ENCODE measurements around the gene COLQ. TPM values are rescaled to one million over a fixed set of nuclear protein-coding genes. Genes with fewer than 3 reads are reported as not detected.

The COLQ gene
- total RNA-seq, 1 donor from 2014 or later, result 2.1 TPM

DNA sequence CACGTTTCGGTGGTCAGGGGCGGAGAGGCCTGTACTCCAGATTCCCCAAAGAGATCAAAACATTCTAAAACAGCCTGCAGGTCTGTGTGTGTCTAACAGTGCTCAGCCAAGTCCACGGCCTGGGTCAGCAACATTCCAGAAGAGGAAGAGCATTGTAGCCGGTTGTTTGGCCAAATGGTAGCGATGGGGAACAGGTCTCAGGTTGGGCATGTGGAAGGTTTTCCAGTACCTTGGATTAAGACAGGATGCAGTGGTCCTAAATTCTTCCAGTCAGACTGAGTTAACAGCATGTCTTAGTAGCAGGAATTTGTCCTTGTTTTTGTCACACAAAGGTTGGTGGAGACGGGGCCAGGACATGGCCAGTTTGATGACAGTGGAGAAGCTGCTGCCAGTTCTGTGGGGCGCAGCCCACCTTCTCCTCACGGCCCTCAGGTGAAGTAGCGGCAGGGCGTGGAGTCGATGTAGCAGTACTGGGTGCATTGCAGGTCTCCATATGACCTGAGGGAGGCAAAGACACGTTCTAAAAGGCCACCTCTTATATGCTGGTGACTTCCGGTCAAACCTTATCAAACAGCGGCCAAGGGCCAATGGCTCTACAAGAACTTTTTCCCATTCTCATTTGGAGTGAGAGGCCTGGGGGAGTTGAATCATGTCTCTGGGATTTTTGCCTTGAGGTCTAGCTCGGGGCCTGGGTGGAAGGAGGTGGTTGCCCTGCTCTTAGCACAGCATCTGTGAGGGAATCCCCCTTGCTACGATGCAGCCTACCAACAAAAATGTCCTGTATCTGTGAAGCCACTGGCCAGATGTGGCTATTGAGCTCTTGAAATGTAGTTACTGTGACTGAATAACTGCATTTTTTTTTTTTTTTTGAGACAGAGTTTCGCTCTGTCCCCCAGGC, 70.0 kb downstream of the COLQ start:
- TF ChIP-seq, protein P1, sequence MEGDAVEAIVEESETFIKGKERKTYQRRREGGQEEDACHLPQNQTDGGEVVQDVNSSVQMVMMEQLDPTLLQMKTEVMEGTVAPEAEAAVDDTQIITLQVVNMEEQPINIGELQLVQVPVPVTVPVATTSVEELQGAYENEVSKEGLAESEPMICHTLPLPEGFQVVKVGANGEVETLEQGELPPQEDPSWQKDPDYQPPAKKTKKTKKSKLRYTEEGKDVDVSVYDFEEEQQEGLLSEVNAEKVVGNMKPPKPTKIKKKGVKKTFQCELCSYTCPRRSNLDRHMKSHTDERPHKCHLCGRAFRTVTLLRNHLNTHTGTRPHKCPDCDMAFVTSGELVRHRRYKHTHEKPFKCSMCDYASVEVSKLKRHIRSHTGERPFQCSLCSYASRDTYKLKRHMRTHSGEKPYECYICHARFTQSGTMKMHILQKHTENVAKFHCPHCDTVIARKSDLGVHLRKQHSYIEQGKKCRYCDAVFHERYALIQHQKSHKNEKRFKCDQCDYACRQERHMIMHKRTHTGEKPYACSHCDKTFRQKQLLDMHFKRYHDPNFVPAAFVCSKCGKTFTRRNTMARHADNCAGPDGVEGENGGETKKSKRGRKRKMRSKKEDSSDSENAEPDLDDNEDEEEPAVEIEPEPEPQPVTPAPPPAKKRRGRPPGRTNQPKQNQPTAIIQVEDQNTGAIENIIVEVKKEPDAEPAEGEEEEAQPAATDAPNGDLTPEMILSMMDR (IDR thresholded peaks at IDR 0.05; ENCODE audit: unreplicated experiment), result no peak
- no peak overlapping the region for H3K4me3 Mint-ChIP-seq (ENCODE audit: unreplicated experiment)
- no peak overlapping the region for H3K27ac Mint-ChIP-seq (ENCODE audit: unreplicated experiment)
- H3K36me3 Mint-ChIP-seq (ENCODE audit: low read depth, unreplicated experiment), result peaks cover 6% of the 10 kb centered on the region
- no peaks in the 10 kb centered on the region for H3K9me3 Mint-ChIP-seq (ENCODE audit: unreplicated experiment)
- DNase-seq (ENCODE audit: low spot score), result no peak
- H3K4me1 Mint-ChIP-seq (ENCODE audit: unreplicated experiment), result no peaks in the 10 kb centered on the region
- peaks cover 6% of the 10 kb centered on the region for H3K27me3 Mint-ChIP-seq (ENCODE audit: unreplicated experiment)

DNA sequence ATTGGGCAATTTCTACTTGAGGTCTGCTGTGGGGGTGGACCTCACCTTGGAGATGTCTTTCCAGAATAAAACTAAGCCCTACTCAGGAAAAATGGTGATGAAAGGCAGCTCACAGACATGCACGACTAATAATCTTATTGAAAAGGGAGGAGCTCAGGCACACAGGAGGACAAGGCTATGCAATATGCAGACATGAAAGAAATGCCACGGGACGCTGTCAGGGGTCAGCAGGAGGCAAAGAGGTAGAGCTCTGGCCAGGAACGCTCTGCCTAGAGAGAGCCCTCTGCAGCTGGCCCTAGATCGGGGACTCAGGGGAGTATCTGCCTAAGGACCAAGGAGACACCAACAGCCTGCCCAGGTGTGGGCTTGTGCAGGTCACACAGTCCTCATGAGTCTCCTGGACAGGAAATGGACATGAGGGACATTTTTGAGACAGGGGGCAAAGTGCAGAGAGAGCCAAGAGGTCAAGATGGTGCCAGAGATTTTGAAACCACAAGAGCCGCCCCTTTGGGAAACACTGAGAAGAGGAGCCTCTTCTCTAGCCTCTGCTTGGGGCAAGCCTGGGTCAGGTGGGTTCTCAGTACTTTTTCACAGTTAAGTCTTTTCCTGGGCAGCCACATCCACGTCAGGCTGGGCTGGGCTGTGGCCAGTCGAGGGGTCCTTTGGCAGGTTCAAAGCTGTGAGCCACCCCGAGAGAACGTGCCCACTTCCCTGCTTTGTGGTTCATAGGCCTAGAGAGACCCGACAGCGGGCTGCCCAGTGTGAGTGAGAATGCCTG, 70.9 kb downstream of the COLQ start:
- no peak overlapping the region for H3K27ac Mint-ChIP-seq (ENCODE audit: unreplicated experiment)
- no peak overlapping the region for H3K4me3 Mint-ChIP-seq (ENCODE audit: unreplicated experiment)
- TF ChIP-seq, protein P1 (IDR thresholded peaks at IDR 0.05; ENCODE audit: unreplicated experiment), result no peak
- peaks cover 6% of the 10 kb centered on the region for H3K36me3 Mint-ChIP-seq (ENCODE audit: low read depth, unreplicated experiment)
- peaks cover 6% of the 10 kb centered on the region for H3K27me3 Mint-ChIP-seq (ENCODE audit: unreplicated experiment)
- no peak for DNase-seq (ENCODE audit: low spot score)
- no peaks in the 10 kb centered on the region for H3K4me1 Mint-ChIP-seq (ENCODE audit: unreplicated experiment)
- H3K9me3 Mint-ChIP-seq (ENCODE audit: unreplicated experiment), result no peaks in the 10 kb centered on the region

DNA sequence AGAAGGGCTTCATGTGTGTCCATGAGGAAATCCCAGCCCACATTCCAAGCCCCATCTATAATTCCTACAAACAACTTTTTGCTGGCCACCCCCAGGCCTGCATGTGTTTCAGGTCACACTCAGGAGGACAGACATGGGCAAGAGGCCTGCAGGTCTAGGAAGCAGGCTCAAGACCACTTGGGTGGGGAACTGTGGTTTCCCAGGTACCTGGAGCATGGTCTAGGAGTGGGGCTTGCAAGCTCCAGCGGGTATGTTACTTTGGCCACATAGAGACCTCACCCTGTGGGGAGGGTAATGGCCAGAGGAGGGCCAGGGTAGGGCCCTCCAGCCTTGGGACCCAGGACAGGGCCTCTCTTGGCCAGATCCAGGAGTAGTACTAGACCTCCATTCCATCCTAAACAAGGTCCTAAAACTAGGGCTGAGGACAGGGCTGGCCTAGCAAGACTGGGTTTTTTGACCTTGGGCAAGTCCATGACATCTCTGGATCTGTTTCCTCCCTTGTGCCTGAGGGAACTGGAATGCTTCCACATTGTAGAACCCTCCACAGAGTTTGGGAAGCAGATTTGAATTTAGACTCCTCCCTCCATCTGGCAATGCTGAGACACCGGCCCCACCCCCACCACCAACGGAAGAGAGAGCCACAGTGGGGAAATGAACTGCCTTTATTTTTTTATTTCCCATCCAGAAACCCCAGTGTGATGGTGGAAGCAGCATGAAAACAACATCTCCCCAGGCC, 71.8 kb downstream of the COLQ start:
- H3K9me3 Mint-ChIP-seq (ENCODE audit: unreplicated experiment), result no peaks in the 10 kb centered on the region
- DNase-seq (ENCODE audit: low spot score), result no peak
- TF ChIP-seq, protein P1 (IDR thresholded peaks at IDR 0.05; ENCODE audit: unreplicated experiment), result no peak
- H3K4me3 Mint-ChIP-seq (ENCODE audit: unreplicated experiment), result no peak overlapping the region
- H3K27ac Mint-ChIP-seq (ENCODE audit: unreplicated experiment), result no peak overlapping the region
- peaks cover 6% of the 10 kb centered on the region for H3K27me3 Mint-ChIP-seq (ENCODE audit: unreplicated experiment)
- H3K36me3 Mint-ChIP-seq (ENCODE audit: low read depth, unreplicated experiment), result peaks cover 6% of the 10 kb centered on the region
- no peaks in the 10 kb centered on the region for H3K4me1 Mint-ChIP-seq (ENCODE audit: unreplicated experiment)

DNA sequence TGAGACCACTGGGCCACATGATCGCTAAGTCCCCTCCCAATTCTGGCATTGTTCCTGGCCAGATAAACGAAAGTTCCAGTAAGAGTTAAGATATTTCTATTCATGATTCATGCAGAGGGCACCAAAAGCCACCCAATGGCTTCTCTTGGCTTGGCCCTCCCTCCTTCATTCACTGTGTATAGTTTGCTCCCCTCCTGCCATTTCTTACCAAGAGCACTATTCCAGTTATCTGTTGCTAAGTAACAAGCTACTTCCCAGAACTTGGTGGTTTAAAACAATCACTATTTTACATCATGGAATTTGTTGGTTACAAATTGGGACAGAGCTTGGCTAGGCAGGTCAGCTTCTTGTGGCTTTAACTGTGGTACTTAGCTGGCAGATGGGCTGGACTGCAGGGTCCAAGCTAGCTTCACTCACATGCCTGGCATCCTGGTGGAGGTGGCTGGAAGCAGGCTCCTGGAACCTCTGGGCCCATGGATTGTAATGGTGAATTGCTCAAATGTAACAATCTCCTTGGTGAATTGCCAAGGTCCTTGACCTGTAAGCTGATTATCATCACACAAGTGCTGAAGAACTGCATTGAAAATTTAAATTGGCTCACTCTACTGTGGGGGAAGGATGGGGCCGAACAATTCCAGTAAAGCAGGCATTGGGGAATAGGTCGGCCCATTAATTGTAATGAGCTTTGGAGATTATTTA, 77.5 kb downstream of the COLQ start:
- Mint-ChIP-seq H3K4me1 (ENCODE audit: unreplicated experiment) (no peaks in the 10 kb centered on the region), H3K27ac (ENCODE audit: unreplicated experiment) (no peak overlapping the region), H3K9me3 (ENCODE audit: unreplicated experiment) (no peaks in the 10 kb centered on the region), H3K4me3 (ENCODE audit: unreplicated experiment) (no peak overlapping the region), H3K27me3 (ENCODE audit: unreplicated experiment) (no peaks in the 10 kb centered on the region), H3K36me3 (ENCODE audit: low read depth, unreplicated experiment) (peaks cover 18% of the 10 kb centered on the region)
- no peak for DNase-seq (ENCODE audit: low spot score)
- TF ChIP-seq, protein P1 (IDR thresholded peaks at IDR 0.05; ENCODE audit: unreplicated experiment), result no peak

All from endothelial cell (in vitro differentiated cells).